Right lung (tissue), 5 donors: ENCODE measurements around the gene KRTAP10-6. TPM values are rescaled to one million over a fixed set of nuclear protein-coding genes. Genes with fewer than 3 reads are reported as not detected.
"Not testable (repeated sequence)": the region's sequence is repeated elsewhere in the genome, so short reads cannot be mapped to it uniquely, and the experiment has no call there.

Source experiments
- DNase-seq, 2 donors: peaks; one replicate each; pipeline ENCODE4 v3.0.0-alpha.2; 2013
- polyA plus RNA-seq, 5 donors: library from polyadenylated mRNA; unstranded; fragments of 120-200 nt; gene quantifications; one replicate each; pipeline versions ENCODE4 v1.2.1 to v1.2.3, GENCODE V29; 2013; ENCODE audit warnings: inconsistent platforms in 1 of 5, low replicate concordance in 1 of 5; ENCODE audit not compliant: insufficient read length in 5 of 5, insufficient read depth in 1 of 5

The KRTAP10-6 gene
- polyA plus RNA-seq, 5 donors = not detected

DNA sequence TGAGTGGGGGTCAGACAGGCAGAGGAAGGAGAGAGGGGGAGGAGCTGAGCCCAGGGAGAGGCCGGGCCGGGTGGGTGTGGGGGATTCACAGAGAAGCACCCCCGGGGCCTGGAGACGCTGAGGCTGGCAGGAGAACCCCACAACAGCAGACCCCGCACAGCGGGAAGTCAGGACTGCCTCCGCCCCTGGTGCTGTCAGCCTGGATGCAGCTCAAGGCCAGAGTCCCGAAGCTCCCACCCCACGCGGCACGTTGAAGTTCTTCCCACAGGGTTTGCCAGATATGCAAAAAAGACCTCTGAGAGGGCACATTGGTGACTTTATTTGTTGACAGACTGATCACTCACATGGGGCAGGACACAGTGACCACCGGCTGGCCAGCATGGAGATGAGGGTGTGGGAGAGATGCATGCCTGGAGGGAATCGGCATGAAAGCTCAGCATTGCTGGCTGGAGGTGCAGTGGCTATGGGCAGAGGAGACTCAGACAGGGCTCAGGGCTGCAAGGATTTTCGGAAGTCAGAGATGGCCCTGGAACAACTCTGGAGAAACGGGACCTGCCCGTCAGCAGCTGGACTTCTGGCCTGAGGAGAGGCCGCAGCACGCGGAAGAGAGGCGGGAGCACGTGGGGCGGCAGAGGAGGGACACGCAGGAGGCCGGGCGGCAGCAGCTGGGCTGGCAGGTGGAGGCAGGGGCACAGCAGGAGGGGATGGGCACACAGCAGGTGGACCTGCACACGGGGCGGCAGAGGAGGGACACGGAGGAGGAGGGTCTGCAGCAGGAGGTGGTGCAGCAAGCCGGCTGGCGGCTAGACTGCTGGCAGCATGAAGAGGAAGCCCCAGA, 34.6 kb downstream of the KRTAP10-6 start:
- no peak for DNase-seq

DNA sequence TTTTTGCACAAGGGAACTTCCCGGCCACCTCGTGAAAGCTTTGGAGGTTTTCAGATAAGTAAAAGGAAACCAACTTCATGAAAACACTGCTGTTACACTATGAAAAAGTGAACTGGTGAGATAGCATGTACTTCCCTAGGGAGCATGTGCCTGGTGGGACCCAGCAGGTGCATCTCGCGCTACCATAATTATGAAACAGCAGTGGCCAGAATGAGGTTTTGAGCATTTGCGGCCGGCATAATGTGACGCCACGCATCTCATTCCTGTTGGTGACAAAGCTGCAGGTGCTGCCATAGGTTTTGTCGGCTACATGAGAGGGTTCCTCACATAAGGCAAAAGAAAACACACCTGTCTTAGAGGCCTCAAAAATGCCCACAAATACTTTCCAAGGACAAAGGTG, 35.4 kb downstream of the KRTAP10-6 start:
- DNase-seq = no peak

- DNase-seq = no peak
Observed at GRCh38 chr21:44555200-44555875, 37.0 kb downstream of the KRTAP10-6 start.

DNA sequence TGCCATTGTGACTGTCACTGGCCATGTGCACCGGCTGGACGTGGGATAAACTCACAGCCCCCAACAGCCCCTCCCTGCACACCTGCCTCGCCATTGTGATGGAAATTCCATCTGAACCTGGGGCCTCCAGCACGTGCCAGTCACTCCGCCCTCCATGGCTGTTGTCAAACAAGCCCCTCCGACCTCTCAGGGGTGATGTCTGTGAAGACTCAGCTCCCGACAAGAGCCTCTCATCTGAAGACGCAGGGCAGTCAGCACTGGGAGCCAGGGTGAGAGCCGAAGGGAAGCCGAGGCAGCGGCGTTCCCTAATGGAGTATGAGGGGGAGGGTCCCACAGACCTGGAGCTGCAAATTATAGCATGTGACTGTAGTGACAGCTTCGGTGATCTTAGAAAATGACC, 39.6 kb downstream of the KRTAP10-6 start:
- no peak for DNase-seq

DNA sequence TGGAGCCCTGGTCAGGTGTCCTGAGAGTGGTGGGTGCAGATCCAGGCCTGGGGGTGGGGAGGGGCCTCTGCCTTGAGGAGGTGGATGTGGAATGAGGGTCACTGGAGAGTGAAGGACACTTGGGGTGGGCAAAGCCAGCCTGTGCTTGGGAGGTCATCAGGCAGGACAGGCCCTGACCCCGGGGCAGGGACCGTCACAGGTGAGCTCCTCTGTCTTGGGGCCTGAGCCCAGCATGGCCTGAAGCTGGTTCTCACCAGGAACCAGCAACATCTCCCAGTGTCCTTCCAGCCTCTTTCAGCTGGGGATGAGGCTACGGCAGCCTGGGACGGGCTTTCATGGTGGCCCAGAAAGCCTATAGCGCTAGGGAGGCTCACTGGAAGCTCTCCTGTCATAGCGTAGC, 40.2 kb downstream of the KRTAP10-6 start:
- DNase-seq = no peak

DNA sequence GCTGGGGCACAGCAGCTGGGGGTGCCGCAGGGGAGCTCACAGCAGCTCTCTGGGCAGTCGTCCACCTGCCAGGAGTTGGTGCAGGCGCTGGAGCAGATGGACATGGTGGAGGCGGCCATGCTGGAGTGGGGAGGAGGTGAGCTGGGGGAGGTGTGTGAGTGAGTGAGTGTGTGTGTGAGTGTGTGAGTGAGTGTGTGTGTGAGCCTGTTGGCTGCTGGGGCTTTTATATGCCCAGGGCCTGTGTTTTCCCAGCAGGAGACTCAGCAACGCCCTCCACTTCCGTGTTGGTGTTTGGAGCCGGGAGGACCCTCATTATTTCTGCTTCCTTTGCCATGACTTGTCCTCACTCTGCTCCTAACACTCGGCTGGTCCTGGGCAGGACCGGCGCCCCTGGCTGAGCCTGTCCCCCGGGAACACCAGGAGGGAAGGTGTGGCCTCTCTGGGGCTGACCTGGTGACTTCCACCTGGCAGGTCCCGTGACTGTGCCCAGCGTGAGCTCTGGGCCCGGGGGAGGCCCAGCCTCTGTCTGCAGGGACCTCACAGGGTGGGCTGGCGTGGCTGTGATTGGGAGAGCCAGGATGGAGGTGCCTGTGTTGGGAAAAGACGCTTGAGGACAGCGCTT, 40.9 kb downstream of the KRTAP10-6 start, which contains the start of gene KRTAP10-2:
Gene KRTAP10-2, minus strand, starts transcription at position 166 of the 622 bp plus-strand sequence. Its CDS starts 47 bp downstream, at position 119.
- no peak for DNase-seq

GRCh38 chr21:44550807-44551206, 41.5 kb downstream of the KRTAP10-6 start:
- DNase-seq = no peak

GRCh38 chr21:44550285-44550684, 42.0 kb downstream of the KRTAP10-6 start:
- not testable (repeated sequence) for DNase-seq

GRCh38 chr21:44549525-44550211, 42.6 kb downstream of the KRTAP10-6 start:
- DNase-seq = no peak

DNA sequence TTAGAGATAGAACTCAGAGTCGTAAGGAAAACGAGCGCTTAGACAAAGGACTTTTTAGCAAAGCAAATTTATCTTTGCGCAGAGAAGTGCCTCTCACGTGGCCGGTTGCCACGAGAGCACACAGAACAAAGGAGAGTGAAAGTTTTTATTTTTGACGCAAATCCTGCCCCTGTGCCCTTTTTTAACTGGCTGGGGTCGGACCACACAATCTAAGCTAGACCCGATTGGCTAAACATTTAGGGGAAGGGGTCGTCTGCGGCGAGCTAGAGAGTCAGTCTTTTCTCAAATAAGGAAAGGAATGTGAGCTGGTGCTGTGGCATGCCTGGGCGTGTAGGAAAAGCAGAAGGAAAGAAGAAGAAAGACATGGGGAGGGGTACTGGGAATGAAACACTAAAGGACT, 43.4 kb downstream of the KRTAP10-6 start:
- DNase-seq = peak; percentile 14 to 15

DNA sequence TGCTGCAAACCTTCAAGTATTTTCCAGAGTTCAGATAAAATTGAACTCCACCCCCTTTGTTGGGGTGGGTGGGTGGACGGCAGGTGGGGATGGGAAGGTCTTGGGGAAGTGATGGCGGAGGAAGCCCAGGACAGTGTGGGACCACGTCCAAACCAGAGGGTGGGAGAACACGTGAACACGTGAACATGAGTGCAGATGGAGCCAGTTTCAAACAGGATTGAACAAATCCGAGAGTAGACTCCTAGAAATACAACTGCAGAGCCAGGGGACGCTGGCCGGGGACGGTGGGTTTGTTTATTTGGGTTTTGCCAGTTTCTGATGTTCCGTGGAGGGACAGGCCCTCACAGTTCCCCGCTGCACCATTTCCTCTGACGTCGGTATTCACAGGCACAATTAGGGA, 43.9 kb downstream of the KRTAP10-6 start:
- DNase-seq = peak in 1 of 2 donors; percentile 1

GRCh38 chr21:44547656-44548331, 44.5 kb downstream of the KRTAP10-6 start:
- no peak for DNase-seq

DNA sequence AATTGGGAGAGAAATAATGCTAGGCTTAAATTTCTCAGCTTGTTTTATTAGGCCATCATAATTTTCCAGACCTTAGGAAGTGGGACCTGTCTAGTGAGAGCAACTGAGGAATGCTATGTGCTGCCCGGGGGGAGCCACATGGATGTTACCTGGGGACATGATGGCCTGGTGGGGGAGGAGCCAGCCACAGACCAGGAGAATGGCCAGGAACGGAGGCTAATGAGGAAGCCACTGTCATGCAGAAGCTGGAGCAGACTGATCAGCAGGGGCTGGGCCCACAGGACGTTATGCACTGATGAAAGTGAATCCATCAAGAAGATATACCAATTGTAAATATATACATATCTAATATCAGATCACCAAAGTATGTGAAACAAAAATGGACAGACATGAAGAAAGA, 47.7 kb downstream of the KRTAP10-6 start:
- DNase-seq = no peak

DNA sequence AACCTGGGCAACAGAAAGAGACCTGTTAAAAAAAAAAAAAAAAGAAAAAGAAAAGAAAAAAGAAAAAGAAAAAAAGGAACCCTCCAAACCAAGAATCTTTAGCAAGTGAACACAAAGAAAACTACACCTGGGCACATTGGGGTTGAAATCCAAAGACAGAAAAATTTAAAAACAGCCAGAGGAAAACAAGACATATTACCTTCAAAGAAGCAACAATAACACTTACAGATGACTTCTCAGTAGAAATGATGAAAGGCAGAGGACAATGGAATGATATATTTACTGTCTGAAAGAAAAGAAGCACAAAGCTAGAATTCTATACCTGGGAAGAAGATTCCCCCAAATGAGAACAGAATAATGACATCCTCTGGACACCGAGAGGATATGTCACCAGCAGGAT, 49.6 kb downstream of the KRTAP10-6 start:
- DNase-seq = no peak

Other genes starting within 250 kb of the KRTAP10-6 start
- gene TRPM2, start 238.9 kb downstream of the KRTAP10-6 start, polyA plus RNA-seq = 1 to 10 TPM in 4 of 5 donors, under 1 TPM in 1; 0.93 to 2.4 (median 1.6) TPM
- 1 to 10 TPM; 4.2 to 6.6 (median 5.9) TPM for gene LRRC3, start 137.0 kb downstream of the KRTAP10-6 start, polyA plus RNA-seq
- gene KRTAP10-1, start 52.3 kb downstream of the KRTAP10-6 start, polyA plus RNA-seq = not detected
- gene KRTAP10-2, start 41.0 kb downstream of the KRTAP10-6 start, polyA plus RNA-seq = not detected
- not detected for gene KRTAP10-3, start 33.7 kb downstream of the KRTAP10-6 start, polyA plus RNA-seq
- not detected for gene KRTAP10-4, start 18.8 kb downstream of the KRTAP10-6 start, polyA plus RNA-seq
- not detected for gene KRTAP10-5, start 11.9 kb downstream of the KRTAP10-6 start, polyA plus RNA-seq
- gene KRTAP10-7, start 8.1 kb upstream of the KRTAP10-6 start, polyA plus RNA-seq = not detected
- not detected for gene KRTAP10-8, start 19.6 kb upstream of the KRTAP10-6 start, polyA plus RNA-seq
- gene KRTAP10-9, start 34.6 kb upstream of the KRTAP10-6 start, polyA plus RNA-seq = not detected
- not detected for gene KRTAP10-10, start 44.9 kb upstream of the KRTAP10-6 start, polyA plus RNA-seq
- gene KRTAP10-11, start 53.9 kb upstream of the KRTAP10-6 start, polyA plus RNA-seq = not detected
- gene KRTAP12-4, start 62.2 kb upstream of the KRTAP10-6 start, polyA plus RNA-seq = not detected
- gene KRTAP12-3, start 65.4 kb upstream of the KRTAP10-6 start, polyA plus RNA-seq = not detected
- not detected for gene KRTAP12-2, start 74.4 kb upstream of the KRTAP10-6 start, polyA plus RNA-seq
- gene KRTAP12-1, start 89.7 kb upstream of the KRTAP10-6 start, polyA plus RNA-seq = not detected
- not detected for gene KRTAP10-12, start 104.7 kb upstream of the KRTAP10-6 start, polyA plus RNA-seq
- gene TSPEAR, start 119.1 kb upstream of the KRTAP10-6 start, polyA plus RNA-seq = 1 to 10 TPM; 2.0 to 4.4 (median 3.0) TPM
- 100 to 1,000 TPM; 110 to 155 (median 135) TPM for gene UBE2G2, start 209.3 kb upstream of the KRTAP10-6 start, polyA plus RNA-seq
- 100 to 1,000 TPM; 116 to 138 (median 124) TPM for gene SUMO3, start 225.6 kb upstream of the KRTAP10-6 start, polyA plus RNA-seq